Measurements from ENCODE around the gene HK2.
"Not testable (repeated sequence)": the region's sequence is repeated elsewhere in the genome, so short reads cannot be mapped to it uniquely, and the experiment has no call there.

HK2 gene

DNA sequence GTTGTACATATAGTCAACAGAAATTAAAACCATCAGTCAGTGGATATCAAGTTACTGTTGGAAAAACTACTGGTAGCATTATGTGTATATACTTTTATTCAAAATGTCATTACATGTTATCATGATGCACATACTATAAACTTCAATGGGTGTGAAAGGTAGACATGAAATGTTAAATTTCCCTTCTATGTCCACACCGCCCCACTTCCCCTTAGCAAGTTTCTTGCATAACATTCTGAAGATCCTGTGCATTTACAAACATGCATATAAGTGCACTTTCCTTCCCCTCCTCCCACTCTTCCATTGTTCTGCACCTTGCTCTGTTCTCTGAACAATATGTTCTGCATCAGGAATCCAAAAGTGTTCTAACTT lies 16.6 kb upstream of the HK2 start:
- H3K9me3 ChIP-seq (ENCODE audit: control insufficient read depth, insufficient read depth, low read length): no peaks in the 10 kb centered on the region
- no peak for DNase-seq (ENCODE audit: low read depth, low spot score)
- H3K4me3 ChIP-seq (ENCODE audit: low read length): no peak overlapping the region
- no peak overlapping the region for H3K27ac ChIP-seq (ENCODE audit: low read length)
- no peaks in the 10 kb centered on the region for H3K4me1 ChIP-seq (ENCODE audit: control insufficient read depth, insufficient read depth, low read length)
- H3K36me3 ChIP-seq (ENCODE audit: control insufficient read depth, insufficient read depth, low read length): no peaks in the 10 kb centered on the region
- no peaks in the 10 kb centered on the region for H3K27me3 ChIP-seq (ENCODE audit: control insufficient read depth, insufficient read depth, low read length)
- WGBS (ENCODE audit: insufficient coverage, insufficient read length): no CpG with 5 or more reads among the region's 1 CpG

DNA sequence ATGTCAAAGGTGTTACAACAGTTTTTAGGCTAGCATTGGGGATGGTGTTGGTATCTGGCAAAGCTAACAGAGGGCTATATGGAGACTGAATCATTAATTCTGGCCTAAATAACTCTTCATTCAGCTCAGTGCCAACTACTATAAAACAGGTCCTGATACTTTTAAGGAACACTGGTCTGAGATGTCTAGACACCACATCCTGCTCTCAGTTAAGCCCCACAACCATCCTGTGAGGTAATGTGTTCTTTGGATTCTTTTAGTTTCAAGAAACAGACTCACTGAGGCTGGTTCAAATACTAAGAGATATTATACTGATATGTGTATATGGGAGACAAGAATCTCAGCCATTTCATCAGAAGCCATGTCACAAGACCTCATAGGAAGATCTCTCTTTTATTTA lies 14.2 kb upstream of the HK2 start:
- H3K27me3 ChIP-seq (ENCODE audit: control insufficient read depth, insufficient read depth, low read length): no peaks in the 10 kb centered on the region
- no peak for DNase-seq (ENCODE audit: low read depth, low spot score)
- H3K27ac ChIP-seq (ENCODE audit: low read length): no peak overlapping the region
- no peaks in the 10 kb centered on the region for H3K36me3 ChIP-seq (ENCODE audit: control insufficient read depth, insufficient read depth, low read length)
- no peaks in the 10 kb centered on the region; the same call in 1 of the 2 replicates for H3K4me1 ChIP-seq (ENCODE audit: control insufficient read depth, insufficient read depth, low read length)
- H3K4me3 ChIP-seq (ENCODE audit: low read length): no peak overlapping the region
- H3K9me3 ChIP-seq (ENCODE audit: control insufficient read depth, insufficient read depth, low read length): no peaks in the 10 kb centered on the region

DNA sequence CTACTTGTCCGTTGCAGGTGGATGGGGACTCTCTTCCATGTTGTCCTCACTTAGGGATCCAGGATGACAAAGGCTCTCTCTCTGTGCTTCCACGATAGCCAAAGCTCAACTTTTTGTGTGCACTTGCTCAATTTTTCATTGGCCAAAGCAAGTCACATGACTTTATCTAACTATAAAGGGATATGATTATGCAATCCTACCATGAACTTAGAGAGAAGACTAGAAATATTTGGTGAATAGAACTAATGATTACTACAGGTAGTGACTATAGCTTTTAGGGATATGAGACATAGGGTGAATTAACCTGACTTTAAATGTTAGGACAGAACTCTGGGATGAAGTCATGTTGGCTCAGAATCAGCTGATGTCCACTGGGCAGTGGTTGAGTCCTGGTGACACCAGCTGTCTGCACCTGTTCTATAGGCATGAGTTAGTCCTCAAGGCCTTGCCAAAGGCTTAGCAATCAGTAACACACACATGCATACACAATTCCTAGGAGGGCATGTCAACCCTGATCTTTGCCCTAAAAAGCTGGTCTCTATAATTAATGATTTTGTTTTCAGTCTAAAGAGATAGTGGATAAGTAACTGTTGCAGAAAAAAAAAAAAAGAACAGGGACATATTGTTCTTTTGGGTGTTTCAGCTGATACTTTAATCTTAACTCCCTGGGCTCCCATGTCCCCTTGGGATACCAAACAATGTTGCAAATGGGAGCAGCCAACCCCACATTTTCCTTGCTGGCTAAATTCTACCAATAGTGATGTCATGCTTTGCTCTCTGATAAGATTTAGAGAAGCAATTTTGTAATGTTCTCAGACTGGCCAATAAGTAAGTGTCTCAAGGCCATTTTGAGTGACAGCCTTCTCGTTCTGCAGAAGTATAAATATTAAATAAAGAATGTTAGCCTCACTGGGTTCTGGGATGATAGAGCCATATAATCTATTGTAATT lies 12.5 kb upstream of the HK2 start:
- WGBS (ENCODE audit: insufficient coverage, insufficient read length): no CpG with 5 or more reads among the region's 3 CpGs
- H3K4me3 ChIP-seq (ENCODE audit: low read length): no peak overlapping the region
- no peak overlapping the region for H3K27ac ChIP-seq (ENCODE audit: low read length)
- no peak for DNase-seq (ENCODE audit: low read depth, low spot score)
- no peaks in the 10 kb centered on the region; the same call in 1 of the 2 replicates for H3K4me1 ChIP-seq (ENCODE audit: control insufficient read depth, insufficient read depth, low read length)
- no peaks in the 10 kb centered on the region for H3K9me3 ChIP-seq (ENCODE audit: control insufficient read depth, insufficient read depth, low read length)
- no peaks in the 10 kb centered on the region for H3K36me3 ChIP-seq (ENCODE audit: control insufficient read depth, insufficient read depth, low read length)
- no peaks in the 10 kb centered on the region for H3K27me3 ChIP-seq (ENCODE audit: control insufficient read depth, insufficient read depth, low read length)

DNA sequence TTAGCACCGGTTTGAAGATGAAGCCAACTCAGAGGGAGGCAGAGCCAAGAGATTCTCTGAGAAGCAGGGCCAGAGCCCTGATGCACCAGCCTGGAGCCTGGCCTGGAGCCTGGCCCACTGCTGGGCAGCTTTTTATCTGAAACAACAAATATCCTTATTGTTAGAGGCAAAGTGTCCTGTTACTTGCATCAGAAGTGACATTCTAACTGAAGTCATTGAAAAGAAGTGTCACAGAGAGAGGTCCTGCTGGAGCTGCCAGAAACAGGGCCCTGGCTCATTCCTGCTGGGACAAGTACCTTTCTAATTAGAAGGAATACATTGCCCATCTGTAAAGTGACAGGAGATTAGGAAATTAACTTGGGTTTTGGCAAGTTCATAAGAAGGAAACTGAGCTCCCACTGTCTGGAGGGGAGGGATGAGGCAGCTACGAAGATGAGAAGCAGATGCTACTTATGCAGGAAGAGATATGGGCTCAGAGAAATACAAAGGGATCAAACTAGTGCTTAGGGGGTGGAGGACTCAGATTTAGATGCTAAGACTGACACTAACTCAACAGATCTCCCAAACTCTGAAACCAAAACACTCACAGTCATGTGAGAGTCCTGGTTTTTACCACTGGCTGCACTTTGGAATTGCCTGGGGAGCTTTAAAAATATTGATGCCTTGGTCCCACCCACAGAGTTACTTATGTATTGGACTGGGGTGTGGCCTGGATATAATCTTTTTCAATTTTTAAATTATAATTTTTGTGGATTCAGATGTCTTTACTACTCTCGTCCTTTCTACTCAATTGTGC lies 11.0 kb upstream of the HK2 start:
- Histone ChIP-seq H3K4me3 (ENCODE audit: low read length) (no peak overlapping the region), H3K36me3 (ENCODE audit: control insufficient read depth, insufficient read depth, low read length) (no peaks in the 10 kb centered on the region), H3K27ac (ENCODE audit: low read length) (no peak overlapping the region), H3K9me3 (ENCODE audit: control insufficient read depth, insufficient read depth, low read length) (no peaks in the 10 kb centered on the region), H3K4me1 (ENCODE audit: control insufficient read depth, insufficient read depth, low read length) (no peaks in the 10 kb centered on the region; the same call in 1 of the 2 replicates), H3K27me3 (ENCODE audit: control insufficient read depth, insufficient read depth, low read length) (no peaks in the 10 kb centered on the region)
- no CpG with 5 or more reads among the region's 3 CpGs for WGBS (ENCODE audit: insufficient coverage, insufficient read length)
- DNase-seq (ENCODE audit: low read depth, low spot score): no peak

DNA sequence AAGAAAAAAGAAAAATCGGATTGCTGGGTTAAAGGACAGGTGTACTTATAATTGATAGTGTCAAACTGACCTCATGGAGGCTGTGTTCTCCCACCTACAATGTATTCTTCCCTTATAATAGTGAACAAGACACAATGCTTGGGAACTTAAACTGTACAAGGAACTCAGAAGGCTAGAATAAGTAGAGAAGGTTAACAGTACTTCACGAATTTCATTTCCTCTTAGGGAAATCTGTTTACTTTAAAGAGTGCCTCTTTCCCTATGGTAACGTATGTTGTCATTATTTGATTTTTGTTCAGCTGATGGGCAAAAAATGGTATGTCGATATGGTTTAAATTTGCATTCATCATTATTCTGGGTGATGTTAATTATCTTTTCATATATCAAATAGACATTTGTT lies 9.2 kb upstream of the HK2 start:
- H3K4me3 ChIP-seq (ENCODE audit: low read length): no peak overlapping the region
- H3K27me3 ChIP-seq (ENCODE audit: control insufficient read depth, insufficient read depth, low read length): no peaks in the 10 kb centered on the region
- DNase-seq (ENCODE audit: low read depth, low spot score): no peak
- H3K27ac ChIP-seq (ENCODE audit: low read length): no peak overlapping the region
- WGBS (ENCODE audit: insufficient coverage, insufficient read length): no CpG with 5 or more reads among the region's 4 CpGs
- no peaks in the 10 kb centered on the region for H3K9me3 ChIP-seq (ENCODE audit: control insufficient read depth, insufficient read depth, low read length)
- no peaks in the 10 kb centered on the region; the same call in 1 of the 2 replicates for H3K4me1 ChIP-seq (ENCODE audit: control insufficient read depth, insufficient read depth, low read length)
- no peaks in the 10 kb centered on the region for H3K36me3 ChIP-seq (ENCODE audit: control insufficient read depth, insufficient read depth, low read length)

DNA sequence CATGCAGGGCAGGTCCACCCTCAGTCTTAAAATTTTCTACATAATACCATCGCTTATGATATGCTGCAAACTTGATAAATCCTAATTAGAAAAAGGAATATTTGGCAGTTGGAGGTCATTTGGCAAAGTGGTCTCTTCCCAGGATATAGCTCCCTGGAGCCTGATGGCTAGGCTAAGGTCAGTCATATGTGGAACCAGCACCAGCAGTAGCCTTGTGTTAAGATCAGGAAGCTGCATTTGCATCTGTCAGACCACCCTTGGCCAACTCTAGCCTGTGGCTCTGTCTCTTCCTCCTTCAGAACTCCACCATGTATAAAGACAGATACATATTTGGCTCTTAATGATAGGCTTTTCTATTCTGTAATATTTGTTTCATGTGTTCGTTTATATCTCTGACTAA lies 5.4 kb upstream of the HK2 start:
- Histone ChIP-seq H3K27me3 (ENCODE audit: control insufficient read depth, insufficient read depth, low read length) (no peaks in the 10 kb centered on the region), H3K27ac (ENCODE audit: low read length) (no peak overlapping the region), H3K4me1 (ENCODE audit: control insufficient read depth, insufficient read depth, low read length) (peaks cover 2% of the 10 kb centered on the region; the same call in 1 of the 2 replicates), H3K4me3 (ENCODE audit: low read length) (no peak overlapping the region), H3K9me3 (ENCODE audit: control insufficient read depth, insufficient read depth, low read length) (no peaks in the 10 kb centered on the region), H3K36me3 (ENCODE audit: control insufficient read depth, insufficient read depth, low read length) (no peaks in the 10 kb centered on the region)
- WGBS (ENCODE audit: insufficient coverage, insufficient read length): no CpG with 5 or more reads among the region's 2 CpGs
- DNase-seq (ENCODE audit: low read depth, low spot score): no peak

DNA sequence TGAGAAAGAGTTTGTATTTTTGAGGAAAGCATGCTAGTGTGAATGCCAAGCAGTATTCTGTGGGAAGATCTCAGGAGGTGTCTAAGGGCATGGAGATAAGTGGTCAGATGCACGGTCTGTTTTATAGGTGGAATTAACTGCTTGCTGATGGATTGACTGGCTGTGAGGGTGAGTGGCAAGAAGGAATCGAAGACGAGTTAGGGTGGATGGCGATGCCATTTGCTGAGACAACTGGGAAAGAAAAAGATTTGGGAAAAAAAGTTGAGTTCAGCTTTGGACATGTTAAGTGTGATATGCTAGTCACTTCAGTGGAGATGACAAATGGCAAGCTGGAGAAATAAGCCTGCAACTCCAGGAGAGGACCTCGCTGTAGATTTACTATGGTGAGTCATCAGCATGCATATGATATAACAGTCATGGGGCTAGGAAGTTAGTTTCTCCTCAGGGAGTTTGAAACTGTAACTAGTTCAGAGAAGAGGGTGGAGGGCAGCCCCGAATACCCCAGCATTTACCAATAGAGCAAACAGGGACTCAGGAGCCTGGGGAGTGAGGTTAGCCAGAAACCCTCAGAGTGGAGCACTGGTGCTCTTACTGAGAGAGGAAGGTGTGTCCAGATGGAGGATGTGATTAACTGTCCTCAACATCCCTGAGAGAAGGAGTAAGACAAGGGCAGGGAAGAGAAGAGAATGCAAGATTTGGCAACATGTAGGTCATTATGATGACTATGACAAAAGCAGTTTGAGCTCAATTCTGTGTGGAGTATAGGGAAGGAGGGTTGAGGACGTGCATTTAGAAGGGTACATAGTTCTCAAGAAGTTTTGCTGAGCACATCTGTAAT lies 2.0 kb upstream of the HK2 start:
- H3K27me3 ChIP-seq (ENCODE audit: control insufficient read depth, insufficient read depth, low read length): no peaks in the 10 kb centered on the region
- no CpG with 5 or more reads among the region's 7 CpGs for WGBS (ENCODE audit: insufficient coverage, insufficient read length)
- no peak overlapping the region for H3K4me3 ChIP-seq (ENCODE audit: low read length)
- no peaks in the 10 kb centered on the region for H3K36me3 ChIP-seq (ENCODE audit: control insufficient read depth, insufficient read depth, low read length)
- peaks cover 2% of the 10 kb centered on the region; the same call in 1 of the 2 replicates for H3K4me1 ChIP-seq (ENCODE audit: control insufficient read depth, insufficient read depth, low read length)
- no peaks in the 10 kb centered on the region for H3K9me3 ChIP-seq (ENCODE audit: control insufficient read depth, insufficient read depth, low read length)
- no peak overlapping the region for H3K27ac ChIP-seq (ENCODE audit: low read length)
- no peak for DNase-seq (ENCODE audit: low read depth, low spot score)

DNA sequence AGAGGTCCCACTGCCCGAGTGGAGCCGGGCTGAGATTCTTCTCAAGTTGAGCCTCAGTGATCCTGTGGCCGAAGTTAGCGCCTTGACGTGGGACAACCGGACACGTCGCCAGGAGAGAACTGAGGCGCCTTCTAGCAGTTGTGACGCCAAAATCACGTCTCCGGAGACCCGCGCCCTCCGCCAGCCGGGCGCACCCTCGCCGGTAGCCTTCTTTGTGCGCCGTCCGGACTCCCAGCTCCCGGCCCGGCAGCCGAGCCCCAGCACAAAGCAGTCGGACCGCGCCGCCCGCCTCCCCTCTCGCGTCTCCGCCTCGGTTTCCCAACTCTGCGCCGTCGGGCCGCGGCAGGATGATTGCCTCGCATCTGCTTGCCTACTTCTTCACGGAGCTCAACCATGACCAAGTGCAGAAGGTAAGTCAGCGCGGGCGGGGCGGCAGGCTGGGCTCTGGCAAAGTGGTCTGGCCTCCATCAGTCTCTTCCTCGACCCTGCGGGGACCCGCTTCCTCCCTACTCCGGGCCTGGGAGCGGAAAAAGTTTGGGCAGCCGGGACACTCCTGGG lies 386 bp downstream of the HK2 start:
- H3K27ac ChIP-seq (ENCODE audit: low read length); H3K4me1 ChIP-seq (ENCODE audit: control insufficient read depth, insufficient read depth, low read length); H3K36me3 ChIP-seq (ENCODE audit: control insufficient read depth, insufficient read depth, low read length); H3K27me3 ChIP-seq (ENCODE audit: control insufficient read depth, insufficient read depth, low read length); H3K9me3 ChIP-seq (ENCODE audit: control insufficient read depth, insufficient read depth, low read length); DNase-seq (ENCODE audit: low read depth, low spot score): not testable (repeated sequence)
- WGBS (ENCODE audit: insufficient coverage, insufficient read length): no CpG with 5 or more reads among the region's 51 CpGs
- H3K4me3 ChIP-seq (ENCODE audit: low read length): peak overlapping the region; percentile 100

DNA sequence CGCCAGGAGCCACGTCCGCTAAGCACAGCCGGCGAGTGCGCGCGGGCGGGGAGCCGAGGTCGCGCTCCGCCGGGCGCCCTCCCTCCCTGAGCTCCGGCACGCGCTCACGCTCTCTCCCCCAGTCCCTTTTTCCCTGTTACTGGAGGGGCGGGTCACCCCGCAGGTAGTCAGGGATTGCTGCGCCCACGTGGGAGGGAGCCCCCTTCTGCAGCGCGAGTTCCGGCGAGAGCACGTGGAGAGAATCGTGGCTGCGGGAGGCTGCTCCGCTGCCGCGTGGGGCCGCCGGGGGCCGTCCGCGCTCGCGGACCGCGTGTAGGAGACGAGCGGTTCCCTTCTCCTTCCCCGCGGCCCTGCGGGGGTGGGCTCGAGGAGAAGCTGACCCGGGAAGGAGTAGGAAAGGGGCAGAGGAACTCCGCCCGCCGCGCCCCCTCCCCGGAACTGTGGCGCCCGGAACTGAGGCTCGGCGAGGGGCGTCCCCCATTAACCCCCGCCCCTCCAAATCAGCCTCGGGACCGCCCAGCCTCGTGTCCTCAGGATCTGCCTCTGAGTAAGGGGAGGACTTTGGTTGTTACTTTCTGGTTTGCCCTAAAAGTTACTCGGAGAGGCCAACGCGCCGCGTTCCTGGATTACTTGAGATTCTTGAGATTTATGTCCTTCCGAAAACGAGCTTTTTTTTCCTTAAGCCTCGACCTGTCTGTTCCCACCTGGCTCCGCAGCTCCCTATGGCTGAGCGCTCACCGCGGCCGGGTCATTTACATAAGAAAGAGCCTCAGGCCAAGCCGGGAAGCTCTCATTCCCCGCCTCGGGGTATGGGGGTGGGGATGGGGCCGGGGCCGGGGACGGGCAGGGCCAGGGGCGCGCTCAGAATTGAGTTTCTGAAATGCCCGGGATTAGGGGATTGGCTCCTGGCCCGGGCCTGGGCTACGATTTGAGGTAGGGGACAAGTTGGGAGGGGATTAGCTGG lies 1.1 kb downstream of the HK2 start:
- WGBS (ENCODE audit: insufficient coverage, insufficient read length): no CpG with 5 or more reads among the region's 87 CpGs
- H3K4me1 ChIP-seq (ENCODE audit: control insufficient read depth, insufficient read depth, low read length): peaks cover 8% of the 10 kb centered on the region

More for the DNA sequence above, 1.1 kb downstream of the HK2 start:
- Histone ChIP-seq H3K27me3 (ENCODE audit: control insufficient read depth, insufficient read depth, low read length) (no peaks in the 10 kb centered on the region), H3K36me3 (ENCODE audit: control insufficient read depth, insufficient read depth, low read length) (0 out of 2 replicates have a peak, but pooled peaks cover 2% of the 10 kb centered on the region), H3K27ac (ENCODE audit: low read length) (no peak overlapping the region), H3K4me3 (ENCODE audit: low read length) (peak overlapping the region; percentile 100), H3K9me3 (ENCODE audit: control insufficient read depth, insufficient read depth, low read length) (no peaks in the 10 kb centered on the region)
- no peak for DNase-seq (ENCODE audit: low read depth, low spot score)

All from iPS DF 6.9 (cell line).